ENCODE data around the gene PET100. TPM values are rescaled to one million over a fixed set of nuclear protein-coding genes. Genes with fewer than 3 reads are reported as not detected.

PET100 gene
- total RNA-seq, 1 donor from 2014 or later = 99.2 TPM

DNA sequence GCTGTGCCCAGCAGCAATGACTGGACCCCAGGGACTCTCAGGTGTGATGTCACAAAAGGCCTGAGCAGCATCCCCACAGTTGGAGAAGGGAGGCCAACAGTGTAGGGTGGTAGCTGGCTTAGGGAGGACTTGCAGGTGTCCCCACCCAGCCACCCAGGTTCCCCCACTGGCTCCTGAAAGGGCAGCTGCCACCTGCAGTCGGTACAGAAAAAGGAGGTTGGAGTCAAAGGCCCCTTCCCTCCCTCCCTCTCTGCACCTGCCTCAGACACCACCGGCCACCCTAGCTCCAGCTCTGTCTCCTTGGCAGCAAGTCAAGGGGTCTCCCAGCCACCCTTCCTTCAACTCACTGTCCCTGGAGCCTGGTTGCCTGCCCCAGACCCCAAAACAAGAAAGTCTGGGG, 4.1 kb downstream of the PET100 start, which contains the start of gene PCP2:
TSS of gene PCP2 (minus strand) at position 22 of the 400 bp plus-strand sequence. CDS start 262 bp downstream, outside the sequence.
- H3K27ac Mint-ChIP-seq = no peak within 1 kb of the TSS
- H3K9me3 Mint-ChIP-seq = no peaks in the 10 kb centered on the region
- DNase-seq = no peak

DNA sequence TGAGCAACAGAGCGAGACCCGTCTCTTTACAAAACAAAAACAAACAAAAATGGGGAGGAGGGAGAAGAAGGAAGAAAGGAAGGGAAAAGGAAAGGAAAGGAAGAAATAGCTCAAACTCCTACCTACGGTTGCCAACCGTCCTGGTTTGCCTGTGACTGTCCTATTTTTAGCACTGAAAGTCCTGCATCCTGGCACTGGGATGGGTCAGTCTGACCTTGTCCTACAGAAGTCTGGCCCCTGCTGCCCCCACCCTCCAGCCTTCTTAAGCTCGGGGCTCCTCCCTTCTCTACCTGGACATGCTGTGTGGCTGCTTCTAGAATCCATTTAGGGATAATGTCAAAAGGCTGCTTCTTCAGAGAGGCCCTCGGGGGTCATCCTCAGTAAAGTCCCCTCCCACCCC, 6.1 kb downstream of the PET100 start:
- Mint-ChIP-seq H3K9me3 (no peaks in the 10 kb centered on the region), H3K27ac (no peak overlapping the region), H3K36me3 (ENCODE audit: low read depth) (peaks cover 18% of the 10 kb centered on the region), H3K4me1 (peaks cover 29% of the 10 kb centered on the region), H3K4me3 (peak overlapping the region; percentile 86), H3K27me3 (no peaks in the 10 kb centered on the region)
- no peak for DNase-seq
- intact Hi-C loops (cut with micrococcal nuclease) = no loop called here

More for the DNA sequence above, 4.1 kb downstream of the PET100 start, which contains the start of gene PCP2:
- Mint-ChIP-seq H3K4me1 (peaks cover 34% of the 10 kb centered on the region), H3K4me3 (peak within 1 kb of the TSS; percentile 43), H3K36me3 (ENCODE audit: low read depth) (peaks cover 10% of the 10 kb centered on the region), H3K27me3 (no peaks in the 10 kb centered on the region)
- intact Hi-C loops (cut with micrococcal nuclease) = no loop called here

- Mint-ChIP-seq H3K27me3 (no peaks in the 10 kb centered on the region), H3K9me3 (no peaks in the 10 kb centered on the region), H3K4me1 (peaks cover 27% of the 10 kb centered on the region), H3K27ac (peak overlapping the region; percentile 89), H3K4me3 (peak overlapping the region; percentile 86), H3K36me3 (ENCODE audit: low read depth) (peaks cover 18% of the 10 kb centered on the region)
- intact Hi-C loops (cut with micrococcal nuclease) = no loop called here
- no peak for DNase-seq
These were observed 6.7 kb downstream of the PET100 start for GRCh38 chr19:7636317-7636690.

DNA sequence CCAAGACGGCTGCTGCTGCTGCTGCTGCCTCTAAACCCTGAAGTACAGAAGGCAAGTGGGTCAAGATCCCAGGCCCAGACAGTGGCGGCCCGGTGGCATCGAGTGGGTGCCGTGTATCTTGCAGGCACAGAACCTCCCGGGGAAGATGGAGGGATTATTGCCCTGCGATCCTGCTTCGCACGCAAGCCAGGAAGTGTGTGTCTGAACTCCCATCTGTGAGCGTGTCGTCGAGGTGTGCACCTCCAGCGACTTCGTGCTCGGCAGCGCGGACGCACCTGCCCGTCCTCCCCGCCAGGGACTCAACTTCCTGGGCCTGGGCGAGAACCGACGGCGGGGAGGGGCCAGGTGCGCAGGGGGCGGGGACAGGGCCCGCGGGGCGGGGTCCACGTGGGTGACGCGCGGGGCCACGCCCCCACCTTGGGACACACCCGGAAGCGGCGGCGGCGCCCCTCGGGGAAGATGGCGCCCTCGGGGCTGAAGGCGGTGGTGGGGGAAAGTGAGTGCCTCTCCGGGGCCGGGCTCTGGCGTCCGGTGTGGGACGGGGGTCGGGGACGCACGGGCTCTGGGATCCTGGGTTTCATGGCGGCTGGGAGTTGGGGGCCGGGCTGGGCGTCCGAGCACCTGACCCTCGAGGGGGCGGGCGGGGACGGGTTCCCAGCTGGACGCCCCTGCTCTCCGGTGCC, 7.2 kb downstream of the PET100 start, which contains the start of gene STXBP2:
TSS of gene STXBP2 (plus strand) at position 420 of the 683 bp plus-strand sequence. CDS start at position 460, 40 bp downstream.
- Mint-ChIP-seq H3K4me3 (peak within 1 kb of the TSS; percentile 86), H3K4me1 (peaks cover 25% of the 10 kb centered on the region), H3K9me3 (no peaks in the 10 kb centered on the region), H3K27ac (peak within 1 kb of the TSS; percentile 89), H3K27me3 (no peaks in the 10 kb centered on the region), H3K36me3 (ENCODE audit: low read depth) (peaks cover 18% of the 10 kb centered on the region)
- intact Hi-C loops (cut with micrococcal nuclease) = no loop called here
- peak; percentile 96 for DNase-seq

GRCh38 chr19:7637374-7638256, 8.0 kb downstream of the PET100 start:
- DNase-seq = no peak
- peak overlapping the region; percentile 86 for H3K4me3 Mint-ChIP-seq
- intact Hi-C loops (cut with micrococcal nuclease) = no loop called here

DNA sequence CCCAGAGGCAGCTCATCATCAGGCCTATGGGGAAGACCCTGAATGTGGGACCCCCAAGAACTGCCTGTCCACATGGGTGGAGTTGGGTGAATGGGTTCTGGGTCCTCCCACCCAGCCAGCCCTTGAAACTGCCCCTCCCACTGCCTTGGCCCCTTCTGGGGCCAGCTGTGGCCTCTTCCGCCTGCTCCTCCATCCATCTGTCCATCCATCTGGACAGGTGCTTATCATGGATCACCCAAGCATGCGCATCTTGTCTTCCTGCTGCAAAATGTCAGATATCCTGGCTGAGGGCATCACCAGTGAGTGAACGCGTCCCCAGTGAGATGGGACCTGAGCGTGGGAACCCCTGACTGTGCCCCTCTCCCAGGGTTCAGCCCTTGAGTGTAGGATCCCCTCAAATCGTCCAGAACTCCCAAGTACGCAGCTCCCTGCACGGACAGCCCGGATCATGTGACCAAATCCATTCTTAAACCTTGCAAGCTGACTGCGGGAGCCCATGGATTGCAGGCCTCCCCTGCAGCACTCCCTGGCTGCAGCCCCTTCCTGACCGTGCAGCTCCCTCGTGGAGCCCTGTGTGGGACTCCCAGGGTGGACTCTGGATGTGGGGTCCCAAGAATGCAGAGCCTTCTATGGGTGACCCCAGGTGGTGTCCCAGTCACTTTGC, 9.3 kb downstream of the PET100 start:
- no peak for DNase-seq
- peaks cover 28% of the 10 kb centered on the region for H3K36me3 Mint-ChIP-seq (ENCODE audit: low read depth)
- peak overlapping the region; percentile 8 for H3K27ac Mint-ChIP-seq
- peaks cover 25% of the 10 kb centered on the region for H3K4me1 Mint-ChIP-seq
- no peaks in the 10 kb centered on the region for H3K9me3 Mint-ChIP-seq
- intact Hi-C loops (cut with micrococcal nuclease) = no loop called here
- no peaks in the 10 kb centered on the region for H3K27me3 Mint-ChIP-seq
- H3K4me3 Mint-ChIP-seq = peak overlapping the region; percentile 55

More at GRCh38 chr19:7637374-7638256, 8.0 kb downstream of the PET100 start:
- H3K27me3 Mint-ChIP-seq = no peaks in the 10 kb centered on the region
- H3K4me1 Mint-ChIP-seq = peaks cover 25% of the 10 kb centered on the region
- H3K27ac Mint-ChIP-seq = peak overlapping the region; percentile 89
- peaks cover 22% of the 10 kb centered on the region for H3K36me3 Mint-ChIP-seq (ENCODE audit: low read depth)
- H3K9me3 Mint-ChIP-seq = no peaks in the 10 kb centered on the region

DNA sequence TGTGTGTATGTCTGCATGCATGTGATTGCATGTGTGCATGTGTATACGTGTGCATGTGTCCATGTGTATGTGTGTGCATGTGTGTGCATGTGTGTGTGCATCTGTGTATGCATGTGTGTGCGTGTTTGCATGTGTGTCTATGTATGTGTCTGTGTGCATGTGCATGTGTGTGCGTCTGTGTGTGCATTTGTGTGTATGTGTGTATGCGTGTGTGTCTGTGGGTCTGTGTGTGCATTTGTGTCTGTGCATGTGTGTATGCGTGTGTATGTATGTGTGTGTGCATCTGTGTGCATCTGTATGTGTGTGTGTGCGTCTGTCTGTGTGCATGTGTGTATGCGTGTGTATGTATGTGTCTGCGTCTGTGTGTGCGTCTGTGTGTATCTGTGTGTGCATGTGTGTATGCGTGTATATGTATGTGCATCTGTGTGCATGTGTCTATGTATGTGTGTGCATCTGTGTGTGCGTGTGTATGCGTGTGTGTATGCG, 10.3 kb downstream of the PET100 start:
- no peak for DNase-seq
- Mint-ChIP-seq H3K27me3 (no peaks in the 10 kb centered on the region), H3K4me3 (no peak overlapping the region), H3K27ac (no peak overlapping the region), H3K36me3 (ENCODE audit: low read depth) (peaks cover 31% of the 10 kb centered on the region), H3K4me1 (peaks cover 23% of the 10 kb centered on the region), H3K9me3 (no peaks in the 10 kb centered on the region)
- intact Hi-C loops (cut with micrococcal nuclease) = no loop called here

- Mint-ChIP-seq H3K27ac (no peak overlapping the region), H3K36me3 (ENCODE audit: low read depth) (peaks cover 36% of the 10 kb centered on the region), H3K4me3 (no peak overlapping the region), H3K27me3 (no peaks in the 10 kb centered on the region), H3K9me3 (no peaks in the 10 kb centered on the region), H3K4me1 (peaks cover 18% of the 10 kb centered on the region)
- DNase-seq = no peak
- intact Hi-C loops (cut with micrococcal nuclease) = no loop called here
These were observed 11.2 kb downstream of the PET100 start for GRCh38 chr19:7640803-7641202.

- Mint-ChIP-seq H3K36me3 (ENCODE audit: low read depth) (peaks cover 40% of the 10 kb centered on the region), H3K9me3 (no peaks in the 10 kb centered on the region), H3K27me3 (no peaks in the 10 kb centered on the region), H3K4me3 (no peak overlapping the region), H3K4me1 (peaks cover 15% of the 10 kb centered on the region), H3K27ac (no peak overlapping the region)
- intact Hi-C loops (cut with micrococcal nuclease) = no loop called here
- no peak for DNase-seq
These were observed 12.0 kb downstream of the PET100 start for GRCh38 chr19:7641290-7642276.

DNA sequence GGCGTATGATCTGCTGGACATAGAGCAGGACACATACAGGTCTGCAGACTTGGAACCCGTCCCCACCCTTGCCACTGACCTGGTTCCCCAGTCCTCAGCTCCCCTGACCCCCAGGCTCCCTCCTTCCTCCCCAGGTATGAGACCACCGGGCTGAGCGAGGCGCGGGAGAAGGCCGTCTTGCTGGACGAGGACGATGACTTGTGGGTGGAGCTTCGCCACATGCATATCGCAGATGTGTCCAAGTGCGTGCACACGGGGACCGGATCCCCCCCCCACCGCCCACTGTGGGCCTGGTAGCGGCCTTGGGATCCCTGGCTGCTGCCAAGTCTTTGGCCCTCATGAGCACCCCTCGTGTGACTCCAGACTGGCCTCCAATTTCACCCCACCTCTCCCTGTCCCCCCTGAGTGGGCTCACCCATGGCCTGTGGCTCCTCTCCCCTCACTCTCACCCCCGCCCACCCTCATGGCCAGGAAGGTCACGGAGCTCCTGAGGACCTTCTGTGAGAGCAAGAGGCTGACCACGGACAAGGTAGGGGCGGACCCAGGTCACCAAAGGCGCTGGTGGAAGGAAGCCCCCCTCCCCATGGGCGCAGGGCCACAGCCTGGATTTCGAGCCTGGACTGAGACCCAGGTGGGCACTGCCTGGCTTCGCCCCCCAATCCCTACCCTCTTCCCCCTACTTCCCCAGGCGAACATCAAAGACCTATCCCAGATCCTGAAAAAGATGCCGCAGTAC, 12.9 kb downstream of the PET100 start:
- DNase-seq = no peak
- Mint-ChIP-seq H3K4me3 (no peak overlapping the region), H3K27ac (no peak overlapping the region), H3K27me3 (no peaks in the 10 kb centered on the region), H3K9me3 (no peaks in the 10 kb centered on the region), H3K36me3 (ENCODE audit: low read depth) (peaks cover 40% of the 10 kb centered on the region), H3K4me1 (peaks cover 15% of the 10 kb centered on the region)
- intact Hi-C loops (cut with micrococcal nuclease) = no loop called here

GRCh38 chr19:7643031-7643415, 13.4 kb downstream of the PET100 start:
- H3K4me1 Mint-ChIP-seq = peaks cover 13% of the 10 kb centered on the region
- no peaks in the 10 kb centered on the region for H3K27me3 Mint-ChIP-seq
- DNase-seq = no peak
- intact Hi-C loops (cut with micrococcal nuclease) = no loop called here
- H3K36me3 Mint-ChIP-seq (ENCODE audit: low read depth) = peaks cover 44% of the 10 kb centered on the region
- no peak overlapping the region for H3K4me3 Mint-ChIP-seq
- no peak overlapping the region for H3K27ac Mint-ChIP-seq
- H3K9me3 Mint-ChIP-seq = no peaks in the 10 kb centered on the region
